ENCODE data around the gene MUC20.

DNA sequence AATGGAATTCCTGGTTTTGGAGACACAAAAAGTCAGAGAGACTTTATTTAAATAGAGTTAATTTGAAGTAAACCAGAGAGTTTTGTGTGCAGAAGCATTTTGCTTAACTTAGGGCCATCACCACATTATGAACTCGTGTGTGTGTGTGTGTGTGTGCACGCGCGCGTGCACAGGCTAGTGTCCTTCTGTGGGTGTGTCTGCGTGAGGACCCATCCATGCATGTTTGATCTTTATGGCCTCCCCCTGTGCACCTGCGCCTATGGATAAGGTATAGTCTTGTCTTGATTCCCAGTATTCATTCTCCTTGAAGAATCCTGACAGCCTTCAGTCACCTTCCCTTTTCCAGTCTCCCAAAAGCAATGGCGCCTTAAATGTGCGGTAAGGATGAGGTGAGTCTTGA, 26.0 kb downstream of the MUC20 start:
- TF ChIP-seq, protein P1, sequence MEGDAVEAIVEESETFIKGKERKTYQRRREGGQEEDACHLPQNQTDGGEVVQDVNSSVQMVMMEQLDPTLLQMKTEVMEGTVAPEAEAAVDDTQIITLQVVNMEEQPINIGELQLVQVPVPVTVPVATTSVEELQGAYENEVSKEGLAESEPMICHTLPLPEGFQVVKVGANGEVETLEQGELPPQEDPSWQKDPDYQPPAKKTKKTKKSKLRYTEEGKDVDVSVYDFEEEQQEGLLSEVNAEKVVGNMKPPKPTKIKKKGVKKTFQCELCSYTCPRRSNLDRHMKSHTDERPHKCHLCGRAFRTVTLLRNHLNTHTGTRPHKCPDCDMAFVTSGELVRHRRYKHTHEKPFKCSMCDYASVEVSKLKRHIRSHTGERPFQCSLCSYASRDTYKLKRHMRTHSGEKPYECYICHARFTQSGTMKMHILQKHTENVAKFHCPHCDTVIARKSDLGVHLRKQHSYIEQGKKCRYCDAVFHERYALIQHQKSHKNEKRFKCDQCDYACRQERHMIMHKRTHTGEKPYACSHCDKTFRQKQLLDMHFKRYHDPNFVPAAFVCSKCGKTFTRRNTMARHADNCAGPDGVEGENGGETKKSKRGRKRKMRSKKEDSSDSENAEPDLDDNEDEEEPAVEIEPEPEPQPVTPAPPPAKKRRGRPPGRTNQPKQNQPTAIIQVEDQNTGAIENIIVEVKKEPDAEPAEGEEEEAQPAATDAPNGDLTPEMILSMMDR (optimal IDR thresholded peaks at IDR 0.05 in 1 of 3, IDR thresholded peaks at IDR 0.05 in 1 of 3, conservative IDR thresholded peaks at IDR 0.05 in 1 of 3; ENCODE audit: extremely low read depth in 1 of 3, insufficient read depth in 2 of 3, low read length in 3 of 3) = no peak
- TF ChIP-seq EZH2 (IDR thresholded peaks at IDR 0.05; ENCODE audit: low read length) = no peak

Data from keratinocyte (primary cell).